Brain microvascular endothelial cell (primary cell): ENCODE results near the gene ZNF385D.

Experiments used
- DNase-seq: peaks from one replicate; pipeline ENCODE4 v3.0.0-alpha.2; 2020
- H3K27ac ChIP-seq: fragments of 250-450 bp; sonication (Bioruptor Pico); 2 replicates; pipeline ENCODE4 v1.5.1; 2020; ENCODE audit warnings: mild to moderate bottlenecking, moderate library complexity
- H3K27me3 ChIP-seq: fragments of 250-450 bp; sonication (Bioruptor Pico); replicated peaks from 2 replicates; pipeline ENCODE4 v1.5.1; 2020; ENCODE audit warnings: mild to moderate bottlenecking
- H3K36me3 ChIP-seq: fragments of 250-450 bp; sonication (Bioruptor Pico); replicated peaks from 2 replicates; pipeline ENCODE4 v1.5.1; 2020; ENCODE audit warnings: mild to moderate bottlenecking
- H3K4me3 ChIP-seq: 2 replicates; pipeline ENCODE4 v1.5.1; 2011; ENCODE audit warnings: low read depth, mild to moderate bottlenecking, control low read depth, low read length, moderate library complexity
- CTCF ChIP-seq: IDR thresholded peaks from 2 replicates; pipeline ENCODE4 v1.5.1; 2011; ENCODE audit warnings: low read depth, mild to moderate bottlenecking, moderate library complexity, low read length, control low read depth, inconsistent platforms; ENCODE audit errors: missing control alignments
- in situ Hi-C: cut with HindIII; loops from 2 replicates; pipeline ENCODE4 v1.10.0; 2017; ENCODE audit warnings: low sequenced_read_pairs, low pct_ligation_motif_present

ZNF385D gene

GRCh38 chr3:21464746-21465145, 286.3 kb downstream of the ZNF385D start:
- TF ChIP-seq CTCF: no peak
- in situ Hi-C loops: no loop called here

DNA sequence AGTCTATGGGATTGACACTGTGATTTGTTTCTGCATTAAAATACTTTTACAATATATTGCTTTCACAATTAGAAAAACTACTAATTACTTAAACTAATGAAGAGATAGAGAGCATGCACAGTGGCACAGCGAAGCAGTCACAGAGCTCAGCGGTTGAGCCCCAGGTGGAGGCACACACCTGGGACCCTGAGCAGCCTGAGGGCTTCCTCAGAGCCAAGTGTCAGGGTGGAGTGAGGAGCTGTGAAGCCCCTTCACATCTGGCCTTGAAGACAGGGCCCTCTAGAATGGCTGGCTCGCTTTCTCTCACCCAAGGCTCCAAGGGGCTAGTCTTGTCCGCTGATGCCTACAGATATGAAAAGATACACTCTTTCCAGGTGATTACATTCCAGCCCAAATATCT, 287.7 kb downstream of the ZNF385D start:
- H3K27ac ChIP-seq: no peak overlapping the region
- no peaks in the 10 kb centered on the region for H3K36me3 ChIP-seq
- no peak for TF ChIP-seq CTCF
- in situ Hi-C loops: no loop called here
- no peaks in the 10 kb centered on the region for H3K27me3 ChIP-seq
- H3K4me3 ChIP-seq: no peak overlapping the region
- no peak for DNase-seq

More at GRCh38 chr3:21464746-21465145, 286.3 kb downstream of the ZNF385D start:
- no peaks in the 10 kb centered on the region for H3K36me3 ChIP-seq
- H3K27me3 ChIP-seq: no peaks in the 10 kb centered on the region
- no peak overlapping the region for H3K4me3 ChIP-seq
- DNase-seq: no peak
- no peak overlapping the region for H3K27ac ChIP-seq

DNA sequence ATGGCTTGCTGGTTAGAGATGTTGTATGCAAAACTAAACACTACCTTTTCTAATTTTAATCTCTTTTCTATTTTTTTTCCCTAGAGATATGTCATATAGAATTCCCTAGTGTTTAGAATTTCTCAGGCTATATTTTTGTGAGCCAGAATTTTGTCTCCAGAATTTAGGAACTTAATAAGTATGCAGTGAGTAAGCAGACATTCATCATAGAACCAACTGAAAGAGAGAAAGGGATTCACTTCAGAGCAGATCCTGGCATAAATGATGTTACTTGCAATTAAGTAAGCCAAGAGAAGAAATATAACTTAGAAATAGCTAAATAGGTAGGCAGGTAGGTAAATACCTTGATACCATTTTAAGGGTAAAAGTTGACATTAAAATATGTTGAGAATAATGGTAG, 288.9 kb downstream of the ZNF385D start:
- no peak for DNase-seq
- no peak for TF ChIP-seq CTCF
- in situ Hi-C loops: no loop called here

GRCh38 chr3:21457084-21457483, 293.9 kb downstream of the ZNF385D start:
- in situ Hi-C loops: no loop called here
- no peaks in the 10 kb centered on the region for H3K27me3 ChIP-seq
- no peak for DNase-seq
- no peak overlapping the region for H3K4me3 ChIP-seq
- H3K36me3 ChIP-seq: no peaks in the 10 kb centered on the region
- no peak for TF ChIP-seq CTCF
- H3K27ac ChIP-seq: no peak overlapping the region

More for the DNA sequence above, 288.9 kb downstream of the ZNF385D start:
- Histone ChIP-seq H3K4me3 (no peak overlapping the region), H3K36me3 (no peaks in the 10 kb centered on the region), H3K27ac (no peak overlapping the region), H3K27me3 (no peaks in the 10 kb centered on the region)

DNA sequence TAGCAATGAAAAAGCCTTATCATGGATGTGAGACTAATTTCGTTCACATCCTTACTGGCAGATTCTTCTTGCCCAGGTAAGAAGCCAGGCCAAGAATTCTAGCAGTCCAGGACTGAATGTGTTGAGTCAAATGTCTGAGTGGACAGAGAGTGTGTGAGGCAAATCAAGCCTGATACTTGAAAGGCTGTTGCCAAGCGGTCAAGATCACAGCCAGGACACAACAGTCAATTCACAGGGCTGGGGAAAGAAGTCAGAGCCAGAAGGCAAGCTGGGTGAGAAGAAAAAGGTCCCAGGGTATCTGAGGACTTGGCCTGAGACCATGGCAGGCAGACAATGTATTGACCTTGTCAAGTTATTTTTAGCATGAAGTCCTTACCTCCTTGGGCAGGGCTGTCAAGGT, 301.3 kb downstream of the ZNF385D start:
- H3K27ac ChIP-seq: no peak overlapping the region
- DNase-seq: no peak
- no peaks in the 10 kb centered on the region for H3K27me3 ChIP-seq
- H3K4me3 ChIP-seq: no peak overlapping the region
- H3K36me3 ChIP-seq: no peaks in the 10 kb centered on the region
- no peak for TF ChIP-seq CTCF
- in situ Hi-C loops: no loop called here

DNA sequence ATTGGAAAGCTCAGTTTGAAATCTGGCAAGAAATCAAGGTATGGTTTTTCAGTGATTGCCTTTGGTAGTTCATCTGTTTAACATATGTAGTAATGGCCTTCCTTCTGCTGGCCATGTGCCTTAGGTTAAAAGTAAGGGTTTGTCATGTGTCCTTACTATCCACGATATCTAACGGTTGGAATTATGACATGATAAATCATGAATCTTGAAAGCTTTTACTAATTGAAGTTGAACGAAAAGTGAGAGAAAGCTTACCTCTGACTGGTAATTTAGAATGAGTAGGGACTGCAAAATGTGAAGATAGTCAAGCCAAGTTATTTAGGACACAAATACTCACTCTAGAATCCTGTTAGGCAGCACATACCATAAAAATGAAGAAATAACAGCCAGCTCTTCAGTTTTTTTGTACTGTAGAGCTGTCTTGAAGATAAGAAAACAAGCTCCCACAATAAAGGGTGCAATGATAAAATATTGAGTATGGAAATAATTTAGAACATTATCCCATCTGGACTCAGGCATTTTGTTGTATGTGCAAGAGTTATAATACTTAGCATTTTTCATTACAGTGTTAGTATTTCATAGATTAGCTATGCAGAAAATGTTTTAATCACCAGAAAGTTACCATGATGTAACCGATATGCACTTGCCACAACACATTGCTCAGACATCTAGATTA, 303.4 kb downstream of the ZNF385D start:
- TF ChIP-seq CTCF: no peak
- Histone ChIP-seq H3K4me3 (no peak overlapping the region), H3K36me3 (no peaks in the 10 kb centered on the region), H3K27ac (no peak overlapping the region), H3K27me3 (no peaks in the 10 kb centered on the region)
- in situ Hi-C loops: no loop called here
- no peak for DNase-seq
